ENCODE data around the gene R3HDM4. TPM values are rescaled to one million over a fixed set of nuclear protein-coding genes. Genes with fewer than 3 reads are reported as not detected.

R3HDM4 gene
- total and polyA plus RNA-seq, 9 of the 15 experiments (the other 6 are each of a cell fraction or from before 2014, with no cell fraction given): 3.2 to 154 (median 59.0) TPM

- no peak for TF ChIP-seq ZBTB11 (CRISPR knock-in tag; IDR thresholded peaks at IDR 0.05)
- TF ChIP-seq POLR3G (IDR thresholded peaks at IDR 0.05; ENCODE audit: extremely low read depth, insufficient read length, insufficient replicate concordance): no peak
- TF ChIP-seq CREM (IDR thresholded peaks at IDR 0.05; ENCODE audit: low read depth): no peak
These were observed 25.4 kb downstream of the R3HDM4 start (continued) for GRCh38 chr19:887599-887998.

GRCh38 chr19:887072-887471 is 25.9 kb downstream of the R3HDM4 start:
- 88% methylated on average over 15 of the region's 16 CpGs for WGBS (ENCODE audit: insufficient coverage, low coverage, missing lambda C conversion rate)
- Histone ChIP-seq H3K27ac (ENCODE audit: extremely low read depth, low read depth, low read length) (no peak overlapping the region), H3K9me1 (ENCODE audit: control insufficient read depth, insufficient read depth, low read length) (no peaks in the 10 kb centered on the region), H3K9me3 (replicated peaks; ENCODE audit: control insufficient read depth, insufficient read depth, low read depth, low read length) (no peaks in the 10 kb centered on the region), H2AFZ (ENCODE audit: low read depth, low read length) (no peak overlapping the region), H3K9ac (ENCODE audit: insufficient read depth in 1 of 2, low read depth in 2 of 2, low read length in 2 of 2) (no peak overlapping the region), H3K36me3 (ENCODE audit: control insufficient read depth, insufficient read depth, low read length) (peaks cover 83% of the 10 kb centered on the region), H3K27me3 (ENCODE audit: control insufficient read depth in 2 of 2, insufficient read depth in 2 of 2, low read length in 2 of 2) (no peaks in the 10 kb centered on the region), H3K4me1 (replicated peaks in 1 of 2; ENCODE audit: control insufficient read depth in 2 of 2, insufficient read depth in 2 of 2, low read length in 2 of 2) (peaks cover 5 to 81% of the 10 kb centered on the region in 2 experiments; a peak in 4 of 5 replicates), H3K4me3 (no peak overlapping the region), H3K4me2 (ENCODE audit: insufficient read depth, low read length) (no peak overlapping the region), H3K79me2 (ENCODE audit: control insufficient read depth, insufficient read depth, low read length) (peaks cover 32% of the 10 kb centered on the region), H4K20me1 (replicated peaks; ENCODE audit: control insufficient read depth, insufficient read depth, low read length) (peaks cover 4% of the 10 kb centered on the region; the same call in 1 of the 2 replicates)
- intact Hi-C loops (cut with micrococcal nuclease): no loop called here
- ChIA-PET POLR2A (no interaction called here), CTCF (ENCODE audit: low intra/inter-chr PET ratio) (no interaction called here)
- ATAC-seq (no peak), DNase-seq (ENCODE audit: extremely low read depth in 1 of 4, low spot score in 3 of 4) (no peak), FAIRE-seq (peak; percentile 54)
- BruUV-seq (replicated peaks): no TSS peak
- in situ Hi-C loops (cut with MboI): no loop called here
- no peak for TF ChIP-seq CSDE1 (IDR thresholded peaks at IDR 0.05)
- peak; percentile 47; the same call in 1 of the 2 replicates for TF ChIP-seq BMI1 (IDR thresholded peaks at IDR 0.05; ENCODE audit: low read length)
- TF ChIP-seq CC2D1A (IDR thresholded peaks at IDR 0.05): no peak
- TF ChIP-seq UBTF (IDR thresholded peaks at IDR 0.05; ENCODE audit: borderline replicate concordance in 1 of 2, low read depth in 2 of 2, low read length in 2 of 2): no peak
- 0 out of 2 replicates have a peak, but pooled peaks have one; percentile 22 for TF ChIP-seq ZBTB33 (CRISPR knock-in tag; IDR thresholded peaks at IDR 0.05)
- TF ChIP-seq RFX1 (IDR thresholded peaks at IDR 0.05): peak; percentile 89
- no peak for TF ChIP-seq FOXA3 (CRISPR knock-in tag; conservative IDR thresholded peaks at IDR 0.05 in 1 of 2, IDR thresholded peaks at IDR 0.05 in 1 of 2)
- no peak for TF ChIP-seq NR0B1 (IDR thresholded peaks at IDR 0.05; ENCODE audit: partially characterized antibody)

Measured in K562 (cell line).